ENCODE data around the gene DAAM1.

- TF ChIP-seq EP300 (IDR thresholded peaks at IDR 0.05; ENCODE audit: borderline replicate concordance in 1 of 2, low read depth in 1 of 2, low read length in 1 of 2) (no peak), EZH2phosphoT487 (IDR thresholded peaks at IDR 0.05; ENCODE audit: borderline replicate concordance, low read depth) (no peak), USF2 (IDR thresholded peaks at IDR 0.05; ENCODE audit: borderline replicate concordance, low read depth, low read length) (no peak)
Observed at GRCh38 chr14:59228421-59228820, 40.0 kb downstream of the DAAM1 start.
